Measurements from ENCODE around the gene ANKRD39. TPM values are rescaled to one million over a fixed set of nuclear protein-coding genes. Genes with fewer than 3 reads are reported as not detected.

The ANKRD39 gene
- total RNA-seq, 1 experiment from 2014 or later = 25.3 TPM

DNA sequence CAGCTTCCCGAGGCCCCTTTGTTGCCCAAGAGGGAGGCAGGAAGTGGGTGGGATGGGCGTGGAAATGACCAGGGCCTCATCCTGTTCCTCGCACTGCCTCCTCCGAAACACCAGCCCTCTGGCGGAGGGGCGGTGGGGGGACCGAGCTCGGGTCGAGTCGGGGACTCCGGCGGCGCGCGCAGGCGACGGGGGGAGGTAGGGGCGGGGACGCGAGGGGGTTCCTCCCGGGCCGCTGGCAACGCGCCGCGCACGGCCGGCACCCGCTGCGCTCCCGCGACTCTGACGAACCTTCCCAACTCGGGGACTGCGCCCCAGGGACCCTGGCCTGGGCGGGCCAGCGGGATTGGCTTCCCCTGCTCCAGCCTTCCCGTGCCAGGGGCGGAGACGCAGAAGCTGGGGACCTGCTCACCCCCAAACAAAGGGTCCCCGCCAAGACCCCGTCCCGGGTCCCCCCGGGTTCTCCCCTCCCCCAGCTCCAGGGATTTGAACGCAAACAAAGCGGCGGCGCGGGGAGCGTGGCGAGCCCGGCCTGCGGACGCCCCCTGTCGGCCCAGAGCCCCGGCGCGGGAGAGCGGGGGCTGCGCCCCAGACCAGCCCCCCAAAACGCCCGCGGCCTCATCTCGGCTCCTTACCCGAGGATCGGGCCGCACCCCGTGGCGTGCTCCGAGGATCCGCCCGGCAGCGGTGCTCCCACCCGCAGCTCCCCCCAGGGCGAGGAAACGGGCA lies 10.9 kb upstream of the ANKRD39 start:
- H3K4me1 ChIP-seq (ENCODE audit: insufficient read depth, low read length, poor library complexity, severe bottlenecking) = peaks cover 19% of the 10 kb centered on the region
- no peaks in the 10 kb centered on the region for H3K27me3 ChIP-seq (replicated peaks; ENCODE audit: insufficient read depth, low read depth, low read length, poor library complexity)
- no TSS peak for BruUV-seq (replicated peaks)
- H3K27ac ChIP-seq (ENCODE audit: low read depth, low read length, poor library complexity, severe bottlenecking) = peak overlapping the region; percentile 99
- intact Hi-C loops (cut with micrococcal nuclease; ENCODE audit: unreplicated experiment) = no loop called here
- TF ChIP-seq EZH2 (IDR thresholded peaks at IDR 0.05; ENCODE audit: borderline replicate concordance, low read depth, low read length, poor library complexity, severe bottlenecking) = no peak
- TF ChIP-seq, protein P1, sequence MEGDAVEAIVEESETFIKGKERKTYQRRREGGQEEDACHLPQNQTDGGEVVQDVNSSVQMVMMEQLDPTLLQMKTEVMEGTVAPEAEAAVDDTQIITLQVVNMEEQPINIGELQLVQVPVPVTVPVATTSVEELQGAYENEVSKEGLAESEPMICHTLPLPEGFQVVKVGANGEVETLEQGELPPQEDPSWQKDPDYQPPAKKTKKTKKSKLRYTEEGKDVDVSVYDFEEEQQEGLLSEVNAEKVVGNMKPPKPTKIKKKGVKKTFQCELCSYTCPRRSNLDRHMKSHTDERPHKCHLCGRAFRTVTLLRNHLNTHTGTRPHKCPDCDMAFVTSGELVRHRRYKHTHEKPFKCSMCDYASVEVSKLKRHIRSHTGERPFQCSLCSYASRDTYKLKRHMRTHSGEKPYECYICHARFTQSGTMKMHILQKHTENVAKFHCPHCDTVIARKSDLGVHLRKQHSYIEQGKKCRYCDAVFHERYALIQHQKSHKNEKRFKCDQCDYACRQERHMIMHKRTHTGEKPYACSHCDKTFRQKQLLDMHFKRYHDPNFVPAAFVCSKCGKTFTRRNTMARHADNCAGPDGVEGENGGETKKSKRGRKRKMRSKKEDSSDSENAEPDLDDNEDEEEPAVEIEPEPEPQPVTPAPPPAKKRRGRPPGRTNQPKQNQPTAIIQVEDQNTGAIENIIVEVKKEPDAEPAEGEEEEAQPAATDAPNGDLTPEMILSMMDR (conservative IDR thresholded peaks at IDR 0.05; ENCODE audit: low read depth, low read length) = peak; percentile 64
- CTCF ChIA-PET = interaction anchor here (0.6 to 1.5 kb wide), 6 partner anchors 8 to 32 kb away, joined by 3 to 24 read pairs (median 5); partner anchors contain the start of gene ANKRD39
- POLR2A ChIA-PET (ENCODE audit: low non-redundant PET) = interaction anchor here (0.6 kb wide), 1 partner anchor 40 kb away, joined by 3 read pairs; no protein-coding TSS in a partner anchor
- peak overlapping the region; percentile 97 for H3K4me3 ChIP-seq (ENCODE audit: low read depth, low read length, poor library complexity, severe bottlenecking)
- no peaks in the 10 kb centered on the region for H3K9me3 ChIP-seq (ENCODE audit: low read depth, low read length, poor library complexity, severe bottlenecking)
- peak; percentile 95 for DNase-seq (ENCODE audit: low spot score)
- H3K36me3 ChIP-seq (ENCODE audit: insufficient read depth, low read length, poor library complexity, severe bottlenecking) = peaks cover 34% of the 10 kb centered on the region

DNA sequence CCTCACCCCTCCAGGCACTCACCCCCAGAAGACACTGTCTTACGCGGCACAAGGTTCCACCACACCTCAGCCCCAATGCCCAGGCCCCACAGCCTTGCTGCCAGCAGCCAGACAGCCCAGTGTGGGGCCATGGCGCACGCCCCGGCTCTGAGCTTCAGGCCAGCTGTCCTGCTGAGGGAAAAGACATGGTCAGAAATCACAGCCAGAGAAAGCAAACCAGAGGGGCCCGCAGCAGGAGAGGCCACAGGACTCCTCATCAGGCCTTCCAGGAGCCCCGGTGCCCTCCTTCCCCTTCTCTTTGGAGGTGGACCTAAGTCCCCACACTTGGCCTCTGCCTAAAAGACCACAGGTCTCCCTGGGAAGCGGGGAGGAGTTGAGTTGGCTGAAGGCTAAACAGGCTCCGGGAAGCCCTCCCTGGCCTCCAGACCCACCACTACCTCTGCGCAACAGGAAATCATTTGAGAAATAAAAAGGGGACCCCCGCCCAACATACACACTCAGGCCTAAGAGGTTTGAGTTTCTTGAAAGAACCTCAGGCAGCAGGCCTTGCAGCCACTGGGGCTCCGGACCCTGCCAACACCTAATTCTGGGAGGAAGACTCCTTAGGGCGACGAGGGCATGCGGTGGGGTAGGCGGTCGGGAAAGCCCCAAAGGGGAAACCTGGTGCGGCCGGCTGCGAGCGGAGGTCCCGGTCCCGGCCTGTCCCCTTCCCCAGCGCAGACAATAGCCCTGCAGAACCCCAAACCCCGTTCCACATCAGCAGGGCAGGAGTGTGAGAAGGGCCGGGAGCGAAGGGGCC lies 10.1 kb upstream of the ANKRD39 start:
- no peaks in the 10 kb centered on the region for H3K27me3 ChIP-seq (replicated peaks; ENCODE audit: insufficient read depth, low read depth, low read length, poor library complexity)
- ChIA-PET CTCF (interaction anchor here (0.6 to 1.5 kb wide), 5 partner anchors 8 to 20 kb away, joined by 3 to 24 read pairs (median 6); partner anchors contain the start of gene ANKRD39), POLR2A (ENCODE audit: low non-redundant PET) (interaction anchor here (0.7 kb wide), 1 partner anchor 10 kb away, joined by 3 read pairs; the partner anchor contains the start of gene ANKRD39)
- intact Hi-C loops (cut with micrococcal nuclease; ENCODE audit: unreplicated experiment) = no loop called here
- no peak for TF ChIP-seq EZH2 (IDR thresholded peaks at IDR 0.05; ENCODE audit: borderline replicate concordance, low read depth, low read length, poor library complexity, severe bottlenecking)
- TF ChIP-seq, protein P1 (conservative IDR thresholded peaks at IDR 0.05; ENCODE audit: low read depth, low read length) = no peak
- peaks cover 19% of the 10 kb centered on the region for H3K4me1 ChIP-seq (ENCODE audit: insufficient read depth, low read length, poor library complexity, severe bottlenecking)
- H3K36me3 ChIP-seq (ENCODE audit: insufficient read depth, low read length, poor library complexity, severe bottlenecking) = peaks cover 42% of the 10 kb centered on the region
- no peaks in the 10 kb centered on the region for H3K9me3 ChIP-seq (ENCODE audit: low read depth, low read length, poor library complexity, severe bottlenecking)
- H3K4me3 ChIP-seq (ENCODE audit: low read depth, low read length, poor library complexity, severe bottlenecking) = peak overlapping the region; percentile 97
- no peak for DNase-seq (ENCODE audit: low spot score)
- BruUV-seq (replicated peaks) = TSS peak; percentile 57
- peak overlapping the region; percentile 99 for H3K27ac ChIP-seq (ENCODE audit: low read depth, low read length, poor library complexity, severe bottlenecking)

DNA sequence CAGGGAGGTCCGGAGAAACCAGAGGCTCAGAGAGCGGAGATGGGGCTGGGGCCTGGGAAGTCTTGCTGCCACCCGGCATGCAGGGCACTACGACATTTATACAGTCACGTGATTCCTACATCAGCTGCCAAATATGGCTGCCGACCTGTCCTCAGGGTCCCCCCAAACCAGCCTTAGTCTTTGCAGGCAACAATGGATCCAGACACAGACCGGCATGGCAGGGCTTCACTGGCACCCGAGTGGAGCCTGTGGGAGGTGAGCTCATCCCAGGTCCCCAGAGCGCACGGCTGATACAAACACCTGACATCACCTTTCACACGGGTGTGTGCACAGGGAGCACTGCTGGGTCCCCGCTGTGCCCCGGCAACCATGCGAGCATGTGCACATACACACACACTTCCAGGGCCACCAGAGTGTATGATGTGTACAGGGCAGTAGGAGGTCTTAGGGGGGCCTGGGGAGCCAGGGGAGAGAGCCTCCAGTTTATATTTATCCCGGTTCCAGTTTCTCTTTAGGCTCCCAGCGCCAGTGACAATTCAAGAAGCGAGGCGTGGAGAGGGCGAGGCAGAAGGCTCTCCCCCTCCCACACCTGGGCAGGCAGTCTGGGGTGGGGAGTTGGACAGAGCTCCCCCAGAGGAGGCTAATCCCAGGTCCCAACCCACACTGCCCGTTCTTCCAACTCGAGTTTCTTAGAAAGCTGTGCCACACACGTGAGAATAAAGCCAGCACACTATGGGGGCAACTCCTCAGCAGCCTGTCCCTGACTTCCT lies 9.4 kb upstream of the ANKRD39 start:
- DNase-seq (ENCODE audit: low spot score) = no peak
- Histone ChIP-seq H3K27me3 (replicated peaks; ENCODE audit: insufficient read depth, low read depth, low read length, poor library complexity) (no peaks in the 10 kb centered on the region), H3K4me1 (ENCODE audit: insufficient read depth, low read length, poor library complexity, severe bottlenecking) (peaks cover 19% of the 10 kb centered on the region), H3K9me3 (ENCODE audit: low read depth, low read length, poor library complexity, severe bottlenecking) (no peaks in the 10 kb centered on the region), H3K27ac (ENCODE audit: low read depth, low read length, poor library complexity, severe bottlenecking) (peak overlapping the region; percentile 99), H3K36me3 (ENCODE audit: insufficient read depth, low read length, poor library complexity, severe bottlenecking) (peaks cover 45% of the 10 kb centered on the region), H3K4me3 (ENCODE audit: low read depth, low read length, poor library complexity, severe bottlenecking) (peak overlapping the region; percentile 97)
- ChIA-PET POLR2A (ENCODE audit: low non-redundant PET) (interaction anchor here (0.7 kb wide), 1 partner anchor 9 kb away, joined by 3 read pairs; the partner anchor contains the start of gene ANKRD39), CTCF (no interaction called here)
- no TSS peak for BruUV-seq (replicated peaks)
- intact Hi-C loops (cut with micrococcal nuclease; ENCODE audit: unreplicated experiment) = no loop called here
- no peak for TF ChIP-seq EZH2 (IDR thresholded peaks at IDR 0.05; ENCODE audit: borderline replicate concordance, low read depth, low read length, poor library complexity, severe bottlenecking)
- TF ChIP-seq, protein P1 (conservative IDR thresholded peaks at IDR 0.05; ENCODE audit: low read depth, low read length) = no peak

Data from A673 (cell line).